GM12878 (cell line): ENCODE results near the gene CSAD. TPM values are rescaled to one million over a fixed set of nuclear protein-coding genes. Genes with fewer than 3 reads are reported as not detected.
"Not testable (repeated sequence)": the region's sequence is repeated elsewhere in the genome, so short reads cannot be mapped to it uniquely, and the experiment has no call there.

Source experiments
- ATAC-seq: fragments of 200-7000 bp; cut with Tn5 transposase; 3 replicates; pipeline ENCODE4 v1.9.1; 2020; ENCODE audit warnings: mild to moderate bottlenecking, moderate library complexity
- BruUV-seq: library from RNA; stranded (reverse); fragments of 400-500 nt; replicated peaks from 2 replicates; lab custom pipeline; 2021; lab: Mats Ljungman, UMichigan
- CTCF ChIA-PET: fragments of 300-600 bp; sonication (Branson Sonifier 250); formaldehyde crosslinking; extraction: SDS; loops from one replicate; lab custom pipeline; 2021; ENCODE audit warnings: inconsistent platforms; lab: Yijun Ruan, JAX
- POLR2A ChIA-PET: fragments of 350-600 bp; formaldehyde crosslinking; extraction: SDS; loops from one replicate; lab custom pipeline; 2021; ENCODE audit warnings: inconsistent platforms; lab: Charles Lee
- RAD21 ChIA-PET: fragments of 300-600 bp; sonication (Branson Sonifier 250); formaldehyde crosslinking; loops from one replicate; lab custom pipeline; 2023; ENCODE audit warnings: antibody characterized with exemption; ENCODE audit not compliant: unreplicated experiment; lab: Charles Lee
- SMC1A ChIA-PET: fragments of 300-600 bp; sonication (Branson Sonifier 250); formaldehyde crosslinking; loops from one replicate; lab custom pipeline; 2023; ENCODE audit not compliant: unreplicated experiment, uncharacterized antibody; lab: Charles Lee
- DNase-seq: peaks from one replicate; pipeline ENCODE4 v3.0.0-alpha.2; 2011; ENCODE audit warnings: low read depth, low spot score
- FAIRE-seq: peaks from 3 replicates; lab custom pipeline; 2011; peaks lifted over from hg19 to GRCh38; lab: Jason Lieb, UNC
- H2AFZ ChIP-seq: 2 replicates; pipeline ENCODE4 v1.6.0; 2011; ENCODE audit warnings: low read depth, low read length, control low read depth; ENCODE audit not compliant: control insufficient read depth
- H3K27ac ChIP-seq: 2 replicates; pipeline ENCODE4 v1.5.1; 2011; ENCODE audit warnings: control low read depth; ENCODE audit not compliant: control insufficient read depth, insufficient read depth
- H3K27me3 ChIP-seq, 2 experiments: replicated peaks in 1 of 2; 2 replicates each; pipeline versions ENCODE4 v1.6.0 to v1.6.1; 2011; ENCODE audit warnings: low read length in 1 of 2; ENCODE audit not compliant: control insufficient read depth in 2 of 2, insufficient read depth in 2 of 2
- H3K36me3 ChIP-seq, 2 experiments: 2 replicates each; pipeline ENCODE4 v1.5.1; 2011; ENCODE audit warnings: low read length in 1 of 2; ENCODE audit not compliant: control insufficient read depth in 2 of 2, insufficient read depth in 2 of 2
- H3K4me1 ChIP-seq: 2 replicates; pipeline ENCODE4 v1.6.1; 2011; ENCODE audit warnings: mild to moderate bottlenecking, low read length, moderate library complexity, mixed read lengths; ENCODE audit not compliant: control insufficient read depth, insufficient read depth
- H3K4me2 ChIP-seq: 2 replicates; pipeline ENCODE4 v1.6.0; 2011; ENCODE audit warnings: control low read depth; ENCODE audit not compliant: control insufficient read depth, insufficient read depth
- H3K4me3 ChIP-seq: fragments of 200-600 bp; sonication (generic); 2 replicates; pipeline ENCODE4 v1.5.1; 2016
- H3K79me2 ChIP-seq: 2 replicates; pipeline ENCODE4 v1.6.0; 2011; ENCODE audit warnings: low read length; ENCODE audit not compliant: control insufficient read depth, insufficient read depth
- H3K9ac ChIP-seq: 2 replicates; pipeline ENCODE4 v1.8.0; 2011; ENCODE audit warnings: low read length, control low read depth, mixed read lengths; ENCODE audit not compliant: control insufficient read depth, insufficient read depth
- H3K9me3 ChIP-seq: replicated peaks from 3 replicates; pipeline ENCODE4 v1.5.1; 2011; ENCODE audit warnings: mild to moderate bottlenecking, low read length; ENCODE audit not compliant: control insufficient read depth, insufficient read depth
- H4K20me1 ChIP-seq: 2 replicates; pipeline ENCODE4 v1.6.0; 2011; ENCODE audit not compliant: control insufficient read depth, insufficient read depth
- BMI1 ChIP-seq: fragments of 450-650 bp; IDR thresholded peaks from 2 replicates; pipeline ENCODE4 v1.6.1; 2016; ENCODE audit warnings: mild to moderate bottlenecking, moderate library complexity, borderline replicate concordance
- CHD1 ChIP-seq: IDR thresholded peaks from 2 replicates; pipeline ENCODE4 v1.6.1; 2012; ENCODE audit warnings: low read depth, low read length, improper control_type of control experiment
- HDAC6 ChIP-seq: fragments of 200-600 bp; sonication (generic); IDR thresholded peaks from one replicate; pipeline ENCODE4 v1.8.0; 2017; ENCODE audit warnings: antibody characterized with exemption; ENCODE audit not compliant: unreplicated experiment
- HDGF ChIP-seq: fragments of 450-650 bp; IDR thresholded peaks from 2 replicates; pipeline ENCODE4 v1.6.1; 2016; ENCODE audit warnings: antibody characterized with exemption
- JUND ChIP-seq: IDR thresholded peaks from 2 replicates; pipeline ENCODE4 v1.6.1; 2012; ENCODE audit warnings: low read depth, mild to moderate bottlenecking, low read length, improper control_type of control experiment, moderate library complexity
- MEF2B ChIP-seq: fragments of 450-650 bp; IDR thresholded peaks from 2 replicates; pipeline ENCODE4 v1.6.1; 2018; ENCODE audit warnings: mild to moderate bottlenecking, moderate library complexity; ENCODE audit not compliant: partially characterized antibody, poor library complexity, severe bottlenecking
- POLR2A ChIP-seq: IDR thresholded peaks from 2 replicates; pipeline ENCODE4 v1.6.1; 2011; ENCODE audit warnings: low read depth, mild to moderate bottlenecking, low read length
- RELA ChIP-seq: fragments of 450-650 bp; IDR thresholded peaks from 2 replicates; pipeline ENCODE4 v1.8.0; 2014; ENCODE audit warnings: borderline replicate concordance; ENCODE audit not compliant: partially characterized antibody
- SMAD1 ChIP-seq: fragments of 450-650 bp; IDR thresholded peaks from 2 replicates; pipeline ENCODE4 v1.6.1; 2018; ENCODE audit warnings: mild to moderate bottlenecking, low read depth; ENCODE audit not compliant: partially characterized antibody
- SMARCA5 ChIP-seq: fragments of 450-650 bp; IDR thresholded peaks from 2 replicates; pipeline ENCODE4 v1.6.1; 2017; ENCODE audit warnings: mild to moderate bottlenecking
- SUPT20H ChIP-seq: IDR thresholded peaks from 2 replicates; pipeline ENCODE4 v1.6.1; 2011; ENCODE audit warnings: low read depth, mild to moderate bottlenecking, low read length, moderate library complexity, borderline replicate concordance; ENCODE audit not compliant: control insufficient read depth
- ZBED1 ChIP-seq: IDR thresholded peaks from 2 replicates; pipeline ENCODE4 v1.6.1; 2016; ENCODE audit warnings: borderline replicate concordance
- ZNF24 ChIP-seq: fragments of 450-650 bp; IDR thresholded peaks from 2 replicates; pipeline ENCODE4 v1.6.1; 2017; ENCODE audit warnings: antibody characterized with exemption, mild to moderate bottlenecking
- ZNF592 ChIP-seq: fragments of 450-650 bp; IDR thresholded peaks from 2 replicates; pipeline ENCODE4 v1.6.1; 2017; ENCODE audit warnings: mild to moderate bottlenecking, moderate library complexity
- WGBS: methylation state at CpG from one replicate; pipeline ENCODE4 v1.1.6; 2016; ENCODE audit warnings: low lambda C conversion rate; ENCODE audit not compliant: insufficient replicate concordance, insufficient coverage; ENCODE audit errors: missing lambda C conversion rate; 5-methylcytosine and 5-hydroxymethylcytosine counted together
- in situ Hi-C: fragments of 300-500 bp; cut with MboI; formaldehyde crosslinking; loops from 9 replicates; pipeline ENCODE4 v1.14.3; 2018; ENCODE audit warnings: mixed read lengths
- intact Hi-C: fragments of 100-400 bp; cut with micrococcal nuclease; formaldehyde crosslinking; loops from one replicate; pipeline ENCODE4 v1.14.2; 2022; ENCODE audit not compliant: unreplicated experiment
- polyA plus RNA-seq, 11 experiments: library from polyadenylated mRNA; depleted of rRNA in 4 of 11; unstranded in 6 of 11; stranded (reverse) in 5 of 11; fragments of >200 nt; fragmentation: Nextera tagmentation in 4 of 11; fragmentation: Illumina TruSeq in 1 of 11; extraction: Ambion mirVana in 4 of 11; extraction: Trizol in 1 of 11; gene quantifications; 1 replicate in 1 of 11; 2 replicates in 10 of 11; pipeline versions ENCODE4 v1.2.1 to v1.2.3, GENCODE V29; 2011 to 2016; ENCODE audit warnings: inconsistent platforms in 2 of 11, missing spikeins in 2 of 11, low read depth in 1 of 11
- total RNA-seq, 4 experiments: library from RNA; depleted of rRNA in 3 of 4; stranded (reverse); fragments of >200 nt in 3 of 4; fragmentation: Illumina TruSeq in 1 of 4; extraction: Trizol in 1 of 4; gene quantifications; 2 replicates each; pipeline versions ENCODE4 v1.2.1 to v1.2.3, GENCODE V29; 2013 to 2021

Gene CSAD
- total and polyA plus RNA-seq, 10 of the 15 experiments (the other 5 are each of a cell fraction or from before 2014, with no cell fraction given) = 1.1 to 20.4 (median 6.2) TPM

GRCh38 chr12:53177447-53177846 lies 3.3 kb downstream of the CSAD start:
- not testable (repeated sequence) for H3K9me3 ChIP-seq
- POLR2A ChIA-PET = interaction anchor here (0.7 to 4.3 kb wide), 7 partner anchors 13 to 202 kb away, joined by 3 to 26 read pairs (median 3); partner anchors contain the start of genes ITGB7 and SP1

DNA sequence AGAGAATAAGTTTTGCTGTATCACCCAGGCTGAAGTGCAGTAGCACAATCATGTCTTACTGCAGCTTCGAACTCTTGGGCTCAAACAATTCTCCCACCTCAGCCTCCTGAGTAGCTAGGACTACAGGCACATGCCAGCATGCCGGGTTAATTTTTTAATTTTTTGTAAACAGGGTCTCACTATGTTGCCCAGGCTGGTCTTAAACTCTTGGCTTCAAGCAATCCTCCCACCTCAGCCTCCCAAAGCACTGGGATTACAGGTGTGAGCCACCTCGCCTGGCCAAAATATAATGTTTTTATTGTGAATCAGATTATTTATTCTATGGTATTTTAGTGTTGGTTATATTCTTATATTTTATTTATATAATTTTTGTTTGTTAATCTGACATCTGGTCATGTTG lies 4.0 kb downstream of the CSAD start:
- Histone ChIP-seq H3K79me2 (peaks cover 9% of the 10 kb centered on the region), H3K36me3 (no peaks in the 10 kb centered on the region), H3K27ac (no peak overlapping the region), H3K4me3 (no peak overlapping the region), H3K9ac (no peak overlapping the region), H3K4me1 (peaks cover 14% of the 10 kb centered on the region; the same call in 1 of the 2 replicates), H4K20me1 (no peaks in the 10 kb centered on the region), H3K4me2 (no peak overlapping the region), H3K9me3 (no peaks in the 10 kb centered on the region), H3K27me3 (no peaks in the 10 kb centered on the region), H2AFZ (no peak overlapping the region)
- no peak for ATAC-seq
- ChIA-PET CTCF (interaction anchor here (0.8 to 8.0 kb wide), 9 partner anchors 12 to 111 kb away, joined by 3 to 66 read pairs (median 3); a partner anchor contains a TSS), SMC1A (interaction anchor here (0.7 to 3.5 kb wide), 7 partner anchors 10 to 145 kb away, joined by 3 to 24 read pairs (median 4); partner anchors contain the start of genes AAAS and ITGB7), POLR2A (interaction anchor here (0.7 to 2.4 kb wide), 6 partner anchors 24 to 203 kb away, joined by 3 to 11 read pairs (median 3); partner anchors contain the start of genes AAAS, ITGB7 and SP1), RAD21 (interaction anchor here (1.1 to 1.2 kb wide), 2 partner anchors 23 to 33 kb away, joined by 3 read pairs; no protein-coding TSS in a partner anchor)
- FAIRE-seq = no peak
- intact Hi-C loops (no loop called here), in situ Hi-C loops (no loop called here)
- no TSS peak for BruUV-seq
- DNase-seq = no peak
- WGBS = 98% methylated on average over 3 of the region's 3 CpGs
- no peak for TF ChIP-seq CHD1
- no peak for TF ChIP-seq HDGF
- no peak for TF ChIP-seq RELA
- no peak for TF ChIP-seq MEF2B
- TF ChIP-seq ZNF592 = no peak
- no peak for TF ChIP-seq SMAD1
- no peak for TF ChIP-seq HDAC6
- no peak for TF ChIP-seq POLR2A
- TF ChIP-seq ZBED1 = no peak
- no peak for TF ChIP-seq SUPT20H
- no peak for TF ChIP-seq SMARCA5
- TF ChIP-seq BMI1 = no peak
- no peak for TF ChIP-seq JUND
- no peak for TF ChIP-seq ZNF24

More at GRCh38 chr12:53177447-53177846, 3.3 kb downstream of the CSAD start:
- SMC1A ChIA-PET = interaction anchor here (0.6 to 3.5 kb wide), 7 partner anchors 9 to 120 kb away, joined by 3 to 24 read pairs (median 3); partner anchors contain the start of genes ITGB7 and SPRYD3
- intact Hi-C loops, H3K36me3 ChIP-seq, FAIRE-seq, H3K9ac ChIP-seq, H3K4me2 ChIP-seq, RAD21 ChIA-PET, H3K27me3 ChIP-seq, in situ Hi-C loops, ATAC-seq, H3K27ac ChIP-seq, H3K4me3 ChIP-seq, DNase-seq, H2AFZ ChIP-seq, BruUV-seq, H4K20me1 ChIP-seq: not testable (repeated sequence)
- WGBS = 97% methylated on average over 6 of the region's 6 CpGs
- H3K4me1 ChIP-seq = peaks cover 17% of the 10 kb centered on the region; the same call in 1 of the 2 replicates
- CTCF ChIA-PET = interaction anchor here (0.8 to 8.0 kb wide), 7 partner anchors 12 to 74 kb away, joined by 3 to 66 read pairs (median 4); partner anchors contain the start of gene ITGB7
- peaks cover 16% of the 10 kb centered on the region for H3K79me2 ChIP-seq
